H1 (cell line): Measurements from ENCODE around the gene RELL2. TPM values are rescaled to one million over a fixed set of nuclear protein-coding genes. Genes with fewer than 3 reads are reported as not detected.
A peak's percentile ranks its signal among the peaks of the same experiment; 100 is the strongest.

ENCODE experiments used
- CTCF ChIA-PET: fragments of 300-600 bp; sonication (Branson Sonifier 250); formaldehyde crosslinking; loops from one replicate; lab custom pipeline; 2021; ENCODE audit not compliant: partially characterized antibody; lab: Charles Lee
- POLR2A ChIA-PET: fragments of 300-600 bp; sonication (Branson Sonifier 250); formaldehyde crosslinking; loops from one replicate; lab custom pipeline; 2021; ENCODE audit warnings: inconsistent platforms; ENCODE audit not compliant: partially characterized antibody; lab: Charles Lee
- DNase-seq, 2 experiments: peaks; one replicate each; pipeline versions ENCODE4 v3.0.0 to v3.0.0-alpha.2; 2010 to 2022; ENCODE audit warnings: low spot score in 2 of 2, low read depth in 1 of 2, mixed read lengths in 1 of 2
- FAIRE-seq: peaks from 2 replicates; lab custom pipeline; 2011; peaks lifted over from hg19 to GRCh38; lab: Jason Lieb, UNC
- H2AFZ ChIP-seq: 2 replicates; pipeline ENCODE4 v1.8.1; 2012; ENCODE audit warnings: low read length, inconsistent platforms
- H2AK5ac ChIP-seq: 2 replicates; pipeline ENCODE4 v1.6.1; 2013; ENCODE audit warnings: low read depth, low read length
- H2BK120ac ChIP-seq: replicated peaks from 2 replicates; pipeline ENCODE3; 2013; ENCODE audit warnings: low read depth, low read length, inconsistent platforms
- H2BK12ac ChIP-seq: 2 replicates; pipeline ENCODE4 v1.6.1; 2013; ENCODE audit warnings: low read depth, low read length
- H2BK15ac ChIP-seq: 2 replicates; pipeline ENCODE4 v1.6.1; 2013; ENCODE audit warnings: low read length
- H2BK20ac ChIP-seq: 2 replicates; pipeline ENCODE4 v1.6.1; 2013; ENCODE audit warnings: low read length
- H2BK5ac ChIP-seq: 2 replicates; pipeline ENCODE4 v1.6.1; 2013; ENCODE audit warnings: low read depth, low read length
- H3K14ac ChIP-seq: 2 replicates; pipeline ENCODE4 v1.6.1; 2013; ENCODE audit warnings: inconsistent platforms; ENCODE audit not compliant: insufficient read length
- H3K18ac ChIP-seq: 2 replicates; pipeline ENCODE4 v1.6.1; 2013; ENCODE audit warnings: low read length; ENCODE audit errors: extremely low read depth
- H3K23ac ChIP-seq: 2 replicates; pipeline ENCODE4 v1.6.1; 2013; ENCODE audit warnings: inconsistent platforms; ENCODE audit not compliant: insufficient read length
- H3K23me2 ChIP-seq: 2 replicates; pipeline ENCODE4 v1.6.1; 2013; ENCODE audit warnings: low read depth, low read length
- H3K27ac ChIP-seq: 2 replicates; pipeline ENCODE4 v1.6.1; 2011; ENCODE audit warnings: low read depth, low read length, inconsistent platforms
- H3K27me3 ChIP-seq, 4 experiments: replicated peaks in 1 of 4; 1 replicate in 1 of 4; 2 replicates in 3 of 4; pipeline versions ENCODE4 v1.6.1 to v1.8.1; 2011 to 2013; ENCODE audit warnings: low read length in 3 of 4, mild to moderate bottlenecking in 3 of 4, inconsistent platforms in 2 of 4, mixed read lengths in 2 of 4, moderate library complexity in 1 of 4; ENCODE audit not compliant: control insufficient read depth in 3 of 4, insufficient read depth in 3 of 4; ENCODE audit errors: extremely low read depth in 1 of 4
- H3K36me3 ChIP-seq, 4 experiments: 2 replicates each; pipeline versions ENCODE4 v1.6.1 to v1.8.1; 2011 to 2013; ENCODE audit warnings: mild to moderate bottlenecking in 4 of 4, low read length in 3 of 4, moderate library complexity in 2 of 4, control low read depth in 1 of 4, inconsistent platforms in 1 of 4; ENCODE audit not compliant: insufficient read depth in 4 of 4, control insufficient read depth in 2 of 4
- H3K4ac ChIP-seq: replicated peaks from 2 replicates; pipeline ENCODE3; 2013; ENCODE audit warnings: low read length, low read depth, mixed read lengths, inconsistent platforms; ENCODE audit not compliant: insufficient read length
- H3K4me1 ChIP-seq, 4 experiments: replicated peaks in 1 of 4; 1 replicate in 1 of 4; 2 replicates in 3 of 4; pipeline versions ENCODE4 v1.6.1 to v1.8.1; 2011 to 2013; ENCODE audit warnings: low read length in 3 of 4, inconsistent platforms in 2 of 4, mixed read lengths in 1 of 4; ENCODE audit not compliant: insufficient read depth in 4 of 4, control insufficient read depth in 3 of 4
- H3K4me2 ChIP-seq, 2 experiments: 2 replicates each; pipeline versions ENCODE4 v1.6.1 to v1.8.1; 2011 to 2013; ENCODE audit warnings: low read depth in 2 of 2, low read length in 2 of 2, control low read depth in 1 of 2, inconsistent platforms in 1 of 2, mild to moderate bottlenecking in 1 of 2; ENCODE audit not compliant: insufficient read depth in 1 of 2
- H3K4me3 ChIP-seq, 4 experiments: fragments of 200-600, 300-600 bp in 1 of 4; sonication (generic), shearing (Covaris generic), sonication (Bioruptor Twin) in 1 of 4; 2 replicates each; pipeline versions ENCODE4 v1.5.1 to v1.8.1; 2011 to 2016; ENCODE audit warnings: low read length in 4 of 4, low read depth in 3 of 4, control low read depth in 2 of 4, inconsistent platforms in 2 of 4, mild to moderate bottlenecking in 2 of 4, mixed read lengths in 1 of 4, moderate library complexity in 1 of 4; ENCODE audit not compliant: insufficient read depth in 2 of 4; ENCODE audit errors: extremely low read depth in 1 of 4
- H3K56ac ChIP-seq: replicated peaks from 2 replicates; pipeline ENCODE3; 2013; ENCODE audit warnings: low read depth, mild to moderate bottlenecking, mixed read lengths, low read length, inconsistent platforms; ENCODE audit not compliant: insufficient read length
- H3K79me1 ChIP-seq: 2 replicates; pipeline ENCODE4 v1.6.1; 2013; ENCODE audit warnings: low read depth, low read length, control low read depth
- H3K79me2 ChIP-seq, 2 experiments: 2 replicates each; pipeline versions ENCODE4 v1.6.1 to v1.8.1; 2012 to 2013; ENCODE audit warnings: low read length in 2 of 2, mild to moderate bottlenecking in 2 of 2, inconsistent platforms in 1 of 2; ENCODE audit not compliant: insufficient read depth in 2 of 2, control insufficient read depth in 1 of 2
- H3K9ac ChIP-seq, 4 experiments: replicated peaks in 1 of 4; 1 replicate in 1 of 4; 2 replicates in 3 of 4; pipeline versions ENCODE4 v1.6.1 to v1.8.1; 2011 to 2013; ENCODE audit warnings: low read depth in 3 of 4, low read length in 3 of 4, control low read depth in 2 of 4, mild to moderate bottlenecking in 2 of 4, moderate library complexity in 2 of 4, inconsistent platforms in 1 of 4; ENCODE audit errors: extremely low read depth in 1 of 4
- H3K9me3 ChIP-seq, 2 experiments: 2 replicates each; pipeline versions ENCODE4 v1.6.1 to v1.8.1; 2012 to 2013; ENCODE audit warnings: mild to moderate bottlenecking in 2 of 2, moderate library complexity in 2 of 2, control low read depth in 1 of 2, inconsistent platforms in 1 of 2, low read depth in 1 of 2, low read length in 1 of 2, mixed read lengths in 1 of 2; ENCODE audit not compliant: insufficient read depth in 2 of 2
- H4K20me1 ChIP-seq, 2 experiments: replicated peaks in 1 of 2; 2 replicates each; pipeline versions ENCODE3 to v1.8.1; 2011 to 2013; ENCODE audit warnings: inconsistent platforms in 2 of 2, low read length in 2 of 2, mild to moderate bottlenecking in 1 of 2; ENCODE audit not compliant: insufficient read depth in 2 of 2, control insufficient read depth in 1 of 2
- H4K5ac ChIP-seq: 2 replicates; pipeline ENCODE4 v1.6.1; 2013; ENCODE audit warnings: low read length, low read depth, mixed read lengths, inconsistent platforms; ENCODE audit not compliant: insufficient read length
- H4K8ac ChIP-seq: 2 replicates; pipeline ENCODE4 v1.8.0; 2013; ENCODE audit warnings: mild to moderate bottlenecking, moderate library complexity, low read length, inconsistent platforms; ENCODE audit not compliant: insufficient read depth; ENCODE audit errors: extremely low read depth
- H4K91ac ChIP-seq: replicated peaks from 2 replicates; pipeline ENCODE3; 2013; ENCODE audit warnings: low read length, mixed read lengths, inconsistent platforms; ENCODE audit not compliant: insufficient read length
- KDM1A ChIP-seq: fragments of 200-600, 300-600 bp; sonication (generic); IDR thresholded peaks from 2 replicates; pipeline ENCODE4 v1.7.1; 2016; ENCODE audit warnings: mild to moderate bottlenecking, low read length, borderline replicate concordance
- TAF1 ChIP-seq: IDR thresholded peaks from 2 replicates; pipeline ENCODE4 v1.6.1; 2011; ENCODE audit warnings: mild to moderate bottlenecking, low read depth, low read length
- polyA plus RNA-seq, 7 experiments: library from polyadenylated mRNA; depleted of rRNA in 3 of 7; stranded (reverse) in 5 of 7; unstranded in 2 of 7; fragments of >200 nt in 5 of 7; fragments of 200-250 nt in 2 of 7; gene quantifications; 1 replicate in 5 of 7; 2 replicates in 1 of 7; 4 replicates in 1 of 7; pipeline versions ENCODE4 v1.2.1 to v1.2.3, GENCODE V29; 2011 to 2013; ENCODE audit warnings: missing spikeins in 2 of 7, mixed read lengths in 2 of 7
- total RNA-seq: library from RNA; stranded (reverse); fragmentation: NEBNext Ultra II Directional; extraction: Animal tissue kit (Norgen Biotek cat#: 25700); gene quantifications from 2 replicates; pipeline ENCODE4 v1.2.1, GENCODE V29; 2021

Gene RELL2
- total and polyA plus RNA-seq, 2 of the 8 experiments (the other 6 are each of a cell fraction or from before 2014, with no cell fraction given): 18.6 to 23.7 TPM

DNA sequence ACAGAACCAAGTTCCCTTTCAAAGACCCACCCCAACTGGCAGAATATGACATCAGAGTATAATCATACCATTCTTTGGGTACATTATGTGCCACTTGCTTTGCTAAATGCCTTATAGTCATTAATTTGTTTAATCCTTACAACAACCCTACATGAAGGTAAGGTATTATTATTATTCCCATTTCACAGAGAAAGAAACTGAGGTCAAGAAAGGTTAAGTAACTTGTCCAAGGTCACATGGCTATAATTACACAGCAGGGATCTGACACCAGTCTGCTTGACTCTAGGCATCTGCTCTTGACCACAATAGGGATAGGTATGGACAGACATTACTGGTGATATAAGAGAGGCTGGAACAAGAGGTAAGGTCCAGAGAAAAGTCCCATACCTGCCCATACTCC lies 13.2 kb downstream of the RELL2 start:
- H2BK20ac ChIP-seq: no peak overlapping the region
- no peak for DNase-seq
- H3K56ac ChIP-seq: no peak overlapping the region
- no peak for TF ChIP-seq TAF1
- peak; percentile 44; the same call in 1 of the 2 replicates for TF ChIP-seq KDM1A
- H3K4ac ChIP-seq: no peak overlapping the region
- no peak overlapping the region for H2BK120ac ChIP-seq
- H3K18ac ChIP-seq: no peak overlapping the region
- H3K9me3 ChIP-seq: no peaks in the 10 kb centered on the region
- POLR2A ChIA-PET: interaction anchor here (1.8 to 7.3 kb wide), 2 partner anchors 12 to 26 kb away, joined by 3 to 96 read pairs; partner anchors contain the start of genes HDAC3 and RELL2
- no peak for FAIRE-seq
- H3K36me3 ChIP-seq: peaks cover 0 to 13% (median 6%) of the 10 kb centered on the region in 4 experiments; a peak in 4 of 8 replicates
- H3K79me1 ChIP-seq: peaks cover 3% of the 10 kb centered on the region; the same call in 1 of the 2 replicates
- H3K9ac ChIP-seq: no peak overlapping the region
- no peaks in the 10 kb centered on the region; a peak in 1 of 7 replicates for H3K27me3 ChIP-seq
- H3K23ac ChIP-seq: no peak overlapping the region
- H3K14ac ChIP-seq: no peak overlapping the region
- H3K4me1 ChIP-seq: peaks cover 2 to 8% (median 6%) of the 10 kb centered on the region in 4 experiments; a peak in 6 of 7 replicates
- H3K4me2 ChIP-seq: peak overlapping the region; percentile 90 to 97; a peak in 2 of 4 replicates
- H2BK12ac ChIP-seq: no peak overlapping the region
- peaks cover 3% of the 10 kb centered on the region; the same call in 1 of the 2 replicates for H3K23me2 ChIP-seq
- H4K5ac ChIP-seq: no peak overlapping the region
- no peak overlapping the region for H2AK5ac ChIP-seq
- H2BK5ac ChIP-seq: no peak overlapping the region
- CTCF ChIA-PET: interaction anchor here (1.3 to 4.2 kb wide), 4 partner anchors 12 to 31 kb away, joined by 3 to 21 read pairs (median 8); partner anchors contain the start of gene DIAPH1
- H4K20me1 ChIP-seq: peaks cover 0 to 2% of the 10 kb centered on the region in 2 experiments
- H2BK15ac ChIP-seq: no peak overlapping the region
- no peaks in the 10 kb centered on the region for H3K79me2 ChIP-seq
- H2AFZ ChIP-seq: no peak overlapping the region
- H4K8ac ChIP-seq: no peak overlapping the region
- H3K4me3 ChIP-seq: peak overlapping the region in 1 of 4 experiments; percentile 83; a peak in 1 of 8 replicates
- no peak overlapping the region for H3K27ac ChIP-seq
- H4K91ac ChIP-seq: no peak overlapping the region
